HepG2 (cell line): ENCODE measurements around the gene ENAH. TPM values are rescaled to one million over a fixed set of nuclear protein-coding genes. Genes with fewer than 3 reads are reported as not detected.
A peak's percentile ranks its signal among the peaks of the same experiment; 100 is the strongest.

Experiments used
- MTF2 ChIP-seq: sonication (generic); formaldehyde crosslinking; IDR thresholded peaks from 2 replicates; pipeline ENCODE4 v1.5.0; 2020; ENCODE audit warnings: missing genetic modification reagents, borderline replicate concordance
- NFYC ChIP-seq: IDR thresholded peaks from 2 replicates; pipeline ENCODE4 v1.6.1; 2016; ENCODE audit warnings: missing genetic modification reagents, missing compliant biosample characterization
- POLR2AphosphoS2 ChIP-seq: IDR thresholded peaks from 2 replicates; pipeline ENCODE4 v1.6.1; 2011; ENCODE audit warnings: low read depth, low read length, improper control_type of control experiment
- REST ChIP-seq, 2 experiments: IDR thresholded peaks; 2 replicates each; pipeline ENCODE4 v1.6.1; 2011 to 2012; ENCODE audit warnings: low read length in 2 of 2, borderline replicate concordance in 1 of 2, low read depth in 1 of 2, mild to moderate bottlenecking in 1 of 2, moderate library complexity in 1 of 2
- ZNF160 ChIP-seq: sonication (generic); formaldehyde crosslinking; IDR thresholded peaks from 2 replicates; pipeline ENCODE4 v1.8.0; 2022; ENCODE audit warnings: mild to moderate bottlenecking, inconsistent platforms, missing genetic modification reagents
- ZNF512B ChIP-seq: sonication (generic); formaldehyde crosslinking; IDR thresholded peaks from 2 replicates; pipeline ENCODE4 v1.5.1; 2020; ENCODE audit warnings: missing genetic modification reagents, mild to moderate bottlenecking, borderline replicate concordance
- ZNF616 ChIP-seq: sonication (generic); formaldehyde crosslinking; IDR thresholded peaks from 2 replicates; pipeline ENCODE4 v1.5.0; 2020; ENCODE audit warnings: low read depth, mild to moderate bottlenecking, missing genetic modification reagents
- ZNF792 ChIP-seq: IDR thresholded peaks from 2 replicates; pipeline ENCODE4 v1.6.1; 2016
- polyA plus RNA-seq, 8 experiments: library from polyadenylated mRNA; depleted of rRNA in 3 of 8; stranded (reverse) in 7 of 8; unstranded in 1 of 8; fragments of >200 nt; fragmentation: Illumina TruSeq in 4 of 8; extraction: Trizol in 4 of 8; gene quantifications; 2 replicates each; pipeline versions ENCODE4 v1.2.1 to v1.2.3, GENCODE V29; 2011 to 2016; ENCODE audit warnings: low read depth in 4 of 8, missing spikeins in 1 of 8, mixed read lengths in 1 of 8; ENCODE audit not compliant: insufficient read depth in 1 of 8
- total RNA-seq, 5 experiments: library from RNA; depleted of rRNA; stranded (reverse); fragments of >200 nt; fragmentation: Illumina TruSeq; extraction: Trizol; gene quantifications; 2 replicates each; pipeline ENCODE4 v1.2.3, GENCODE V29; 2016; ENCODE audit warnings: low read depth in 1 of 5
- TF ChIP-seq, protein P1 (sequence below): sonication (generic); formaldehyde crosslinking; IDR thresholded peaks from 2 replicates; pipeline ENCODE4 v1.4.0; 2020; ENCODE audit warnings: mild to moderate bottlenecking, missing genetic modification reagents
- TF ChIP-seq, protein P2 (sequence below): sonication (generic); formaldehyde crosslinking; IDR thresholded peaks from 2 replicates; pipeline ENCODE4 v1.4.0; 2020; ENCODE audit warnings: mild to moderate bottlenecking, missing genetic modification reagents

ENAH gene
- total and polyA plus RNA-seq, 2 of the 13 experiments (the other 11 are each of a cell fraction or from before 2014, with no cell fraction given) = 22.1 to 58.3 TPM

DNA sequence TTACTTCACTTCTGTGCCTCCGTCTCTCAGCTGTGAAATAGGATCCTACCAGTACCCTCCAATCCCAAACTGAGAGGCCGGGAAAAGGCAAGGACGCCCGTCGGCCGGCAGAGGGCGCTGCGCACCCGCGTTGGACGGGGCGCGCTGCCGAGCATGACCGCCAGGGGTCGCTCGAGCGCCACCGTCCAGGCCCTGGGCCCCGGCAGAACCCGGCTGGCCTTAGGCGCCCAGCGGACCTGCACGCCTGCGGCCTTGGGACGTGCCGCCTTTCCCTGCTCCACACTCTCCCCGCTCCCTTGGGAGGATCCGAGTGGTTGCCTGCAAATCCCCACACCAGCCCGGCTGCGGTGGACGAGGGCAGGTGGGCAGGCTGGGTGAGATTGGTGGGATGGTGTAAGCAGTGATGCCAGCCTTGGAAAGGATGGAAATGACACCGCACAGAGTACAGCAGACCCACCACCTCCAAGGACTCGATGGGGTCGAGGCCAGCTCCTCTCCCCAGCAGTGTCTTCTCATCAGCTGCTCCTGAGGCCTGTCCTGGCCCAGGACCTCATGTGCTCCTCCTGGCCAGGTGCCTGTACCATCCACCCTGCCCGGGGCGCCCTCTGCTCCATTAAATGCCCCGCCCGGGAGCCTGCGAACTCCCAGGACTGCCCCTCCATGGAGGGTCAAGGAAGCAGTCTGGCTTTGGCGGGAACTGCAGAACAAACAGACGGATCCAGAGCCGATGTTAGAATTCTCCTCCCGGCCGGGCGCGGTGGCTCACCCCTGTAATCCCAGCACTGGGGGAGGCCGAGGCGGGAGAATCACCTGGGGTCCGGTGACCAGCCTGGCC lies 177.7 kb downstream of the ENAH start (continued):
- TF ChIP-seq, protein P1, sequence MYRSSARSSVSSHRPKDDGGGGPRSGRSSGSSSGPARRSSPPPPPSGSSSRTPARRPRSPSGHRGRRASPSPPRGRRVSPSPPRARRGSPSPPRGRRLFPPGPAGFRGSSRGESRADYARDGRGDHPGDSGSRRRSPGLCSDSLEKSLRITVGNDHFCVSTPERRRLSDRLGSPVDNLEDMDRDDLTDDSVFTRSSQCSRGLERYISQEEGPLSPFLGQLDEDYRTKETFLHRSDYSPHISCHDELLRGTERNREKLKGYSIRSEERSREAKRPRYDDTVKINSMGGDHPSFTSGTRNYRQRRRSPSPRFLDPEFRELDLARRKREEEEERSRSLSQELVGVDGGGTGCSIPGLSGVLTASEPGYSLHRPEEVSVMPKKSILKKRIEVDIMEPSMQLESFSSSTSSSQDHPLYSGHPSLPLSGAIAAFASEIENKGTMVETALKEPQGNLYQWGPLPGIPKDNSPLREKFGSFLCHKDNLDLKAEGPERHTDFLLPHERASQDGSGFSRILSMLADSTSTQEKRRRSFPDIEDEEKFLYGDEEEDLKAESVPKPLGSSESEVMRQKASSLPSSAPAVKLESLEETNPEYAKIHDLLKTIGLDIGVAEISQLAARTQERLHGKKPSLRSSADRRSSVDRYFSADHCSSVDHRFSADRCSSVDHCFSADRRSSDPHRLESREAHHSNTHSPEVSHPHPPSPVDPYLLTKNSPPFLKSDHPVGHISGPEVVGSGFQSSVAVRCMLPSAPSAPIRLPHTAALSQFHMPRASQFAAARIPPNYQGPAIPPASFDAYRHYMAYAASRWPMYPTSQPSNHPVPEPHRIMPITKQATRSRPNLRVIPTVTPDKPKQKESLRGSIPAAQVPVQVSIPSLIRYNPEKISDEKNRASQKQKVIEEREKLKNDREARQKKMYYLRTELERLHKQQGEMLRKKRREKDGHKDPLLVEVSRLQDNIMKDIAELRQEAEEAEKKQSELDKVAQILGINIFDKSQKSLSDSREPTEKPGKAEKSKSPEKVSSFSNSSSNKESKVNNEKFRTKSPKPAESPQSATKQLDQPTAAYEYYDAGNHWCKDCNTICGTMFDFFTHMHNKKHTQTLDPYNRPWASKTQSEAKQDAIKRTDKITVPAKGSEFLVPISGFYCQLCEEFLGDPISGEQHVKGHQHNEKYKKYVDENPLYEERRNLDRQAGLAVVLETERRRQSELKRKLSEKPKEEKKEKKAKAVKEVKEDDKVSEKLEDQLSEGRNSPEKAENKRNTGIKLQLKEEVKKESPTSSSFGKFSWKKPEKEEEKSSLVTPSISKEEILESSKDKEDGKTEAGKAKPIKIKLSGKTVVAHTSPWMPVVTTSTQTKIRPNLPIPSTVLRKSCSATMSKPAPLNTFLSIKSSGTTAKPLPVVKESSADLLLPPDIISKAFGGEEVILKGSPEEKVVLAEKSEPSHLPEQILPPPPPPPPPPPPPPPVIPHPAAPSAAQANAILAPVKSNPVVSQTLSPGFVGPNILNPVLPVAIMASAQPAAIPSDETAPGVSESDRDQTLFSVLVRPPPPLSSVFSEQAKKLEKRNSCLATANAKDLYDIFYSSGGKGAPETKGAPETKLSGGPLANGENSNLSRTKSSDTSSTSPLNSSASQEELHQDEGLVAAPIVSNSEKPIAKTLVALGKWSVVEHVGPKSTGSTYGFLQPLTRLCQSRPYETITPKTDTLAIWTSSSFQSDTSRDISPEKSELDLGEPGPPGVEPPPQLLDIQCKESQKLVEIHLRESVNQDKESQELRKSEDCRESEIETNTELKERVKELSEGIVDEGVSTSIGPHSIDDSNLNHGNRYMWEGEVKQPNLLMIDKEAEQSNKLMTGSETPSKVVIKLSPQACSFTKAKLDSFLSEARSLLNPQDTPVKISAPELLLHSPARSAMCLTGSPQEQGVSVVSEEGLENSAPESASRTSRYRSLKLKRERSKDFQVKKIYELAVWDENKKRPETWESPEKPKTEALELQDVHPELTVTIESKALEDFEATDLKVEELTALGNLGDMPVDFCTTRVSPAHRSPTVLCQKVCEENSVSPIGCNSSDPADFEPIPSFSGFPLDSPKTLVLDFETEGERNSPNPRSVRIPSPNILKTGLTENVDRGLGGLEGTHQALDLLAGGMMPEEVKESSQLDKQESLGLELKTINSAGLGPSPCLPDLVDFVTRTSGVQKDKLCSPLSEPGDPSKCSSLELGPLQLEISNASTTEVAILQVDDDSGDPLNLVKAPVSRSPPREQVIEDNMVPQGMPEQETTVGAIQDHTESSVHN (CRISPR knock-in tag) = peak; percentile 62
- TF ChIP-seq ZNF616 (CRISPR knock-in tag) (no peak), MTF2 (CRISPR knock-in tag) (0 out of 2 replicates have a peak, but pooled peaks have one; percentile 73), ZNF792 (CRISPR knock-in tag) (no peak), ZNF160 (CRISPR knock-in tag) (no peak), ZNF512B (no peak), REST (IDR thresholded peaks at IDR 0.05; ENCODE audit: borderline replicate concordance in 1 of 2, low read depth in 1 of 2, low read length in 2 of 2) (no peak), NFYC (CRISPR knock-in tag) (no peak), POLR2AphosphoS2 (no peak)
- TF ChIP-seq, protein P2, sequence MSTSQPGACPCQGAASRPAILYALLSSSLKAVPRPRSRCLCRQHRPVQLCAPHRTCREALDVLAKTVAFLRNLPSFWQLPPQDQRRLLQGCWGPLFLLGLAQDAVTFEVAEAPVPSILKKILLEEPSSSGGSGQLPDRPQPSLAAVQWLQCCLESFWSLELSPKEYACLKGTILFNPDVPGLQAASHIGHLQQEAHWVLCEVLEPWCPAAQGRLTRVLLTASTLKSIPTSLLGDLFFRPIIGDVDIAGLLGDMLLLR (CRISPR knock-in tag) = 0 out of 2 replicates have a peak, but pooled peaks have one; percentile 45
